Breast epithelium (tissue), 3 donors: ENCODE data around the gene PHKB.

Source experiments
- CTCF ChIP-seq, 3 donors: fragments of 450-650 bp; IDR thresholded peaks; one replicate each; pipeline ENCODE4 v1.5.1; 2016 to 2017; ENCODE audit warnings: antibody characterized with exemption in 3 of 3, mild to moderate bottlenecking in 3 of 3, moderate library complexity in 3 of 3
- POLR2A ChIP-seq: fragments of 450-650 bp; IDR thresholded peaks from one replicate; pipeline ENCODE4 v1.6.1; 2016; ENCODE audit warnings: antibody characterized with exemption, mild to moderate bottlenecking, moderate library complexity
- POLR2AphosphoS5 ChIP-seq, 3 donors: sonication (generic); formaldehyde crosslinking; IDR thresholded peaks; one replicate each; pipeline ENCODE4 v1.6.1; 2017; ENCODE audit warnings: antibody characterized with exemption in 3 of 3

GRCh38 chr16:47511882-47512281, 50.8 kb downstream of the PHKB start:
- TF ChIP-seq CTCF (IDR thresholded peaks at IDR 0.05): no peak
- TF ChIP-seq POLR2A: no peak
- TF ChIP-seq POLR2AphosphoS5 (IDR thresholded peaks at IDR 0.05): no peak
